DMS79 (cell line): ENCODE data around the gene SPOCD1.
"Not testable (repeated sequence)": the region's sequence is repeated elsewhere in the genome, so short reads cannot be mapped to it uniquely, and the experiment has no call there.

ENCODE experiments used
- DNase-seq: peaks from one replicate; lab custom pipeline; 2025; lab: John Stamatoyannopoulos, UW

SPOCD1 gene

DNA sequence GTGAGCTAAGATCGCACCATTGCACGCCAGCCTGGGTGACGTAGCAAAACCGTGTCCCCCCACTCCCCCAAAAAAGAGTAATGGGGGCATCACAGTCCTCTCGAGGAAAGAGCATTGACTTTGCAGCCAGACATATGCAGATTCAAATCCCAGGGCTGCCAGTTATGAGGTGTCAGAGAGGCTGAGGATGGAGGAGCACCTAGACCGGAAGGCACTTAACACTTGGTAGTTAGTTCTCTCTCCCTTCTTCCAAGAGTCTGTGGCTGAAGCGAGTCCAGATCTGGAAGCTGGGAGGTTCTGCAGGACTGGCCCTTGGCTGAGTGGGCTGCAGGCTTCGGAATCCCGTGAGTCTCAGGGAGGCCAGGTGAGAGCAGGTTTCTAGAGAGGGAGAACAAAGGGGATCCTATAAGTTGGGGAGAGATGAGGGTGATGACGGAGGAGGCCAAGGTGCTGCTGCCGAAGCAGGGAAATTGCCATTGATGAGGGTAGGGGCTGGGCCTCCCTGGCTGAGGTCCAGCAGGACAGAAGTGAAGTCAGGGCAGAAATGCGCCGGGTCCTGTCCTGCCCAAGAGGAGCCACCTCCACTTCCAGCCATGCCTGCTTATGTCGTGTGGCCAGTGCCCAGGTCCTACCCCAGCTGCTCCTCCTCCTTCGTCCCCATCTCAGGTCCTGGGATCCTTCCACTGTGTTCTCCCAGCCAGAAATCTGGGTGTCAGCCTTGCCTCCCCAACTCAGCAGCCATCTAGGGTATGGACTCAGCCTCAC, 13.3 kb upstream of the SPOCD1 start:
- no peak for DNase-seq

DNA sequence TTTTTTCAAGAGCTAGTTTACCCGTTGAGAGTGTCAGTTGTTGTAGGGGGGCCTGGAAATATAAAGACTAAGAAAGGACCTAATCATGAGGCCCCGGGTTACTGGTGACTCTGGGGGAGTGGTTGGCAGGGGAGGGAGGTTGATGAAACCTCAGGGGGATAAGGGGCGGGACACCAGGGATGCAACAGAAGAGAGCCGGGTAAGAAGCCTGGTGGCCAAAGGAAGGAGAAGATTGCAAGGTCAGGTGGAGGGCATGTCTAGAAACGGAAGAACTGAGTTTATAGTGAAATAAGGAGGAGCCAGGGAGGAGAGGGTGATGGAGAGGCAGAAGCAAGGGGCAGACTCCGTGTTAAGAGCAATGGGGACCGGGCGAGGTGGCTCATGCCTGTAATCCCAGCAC, 12.5 kb upstream of the SPOCD1 start:
- DNase-seq, result no peak

DNA sequence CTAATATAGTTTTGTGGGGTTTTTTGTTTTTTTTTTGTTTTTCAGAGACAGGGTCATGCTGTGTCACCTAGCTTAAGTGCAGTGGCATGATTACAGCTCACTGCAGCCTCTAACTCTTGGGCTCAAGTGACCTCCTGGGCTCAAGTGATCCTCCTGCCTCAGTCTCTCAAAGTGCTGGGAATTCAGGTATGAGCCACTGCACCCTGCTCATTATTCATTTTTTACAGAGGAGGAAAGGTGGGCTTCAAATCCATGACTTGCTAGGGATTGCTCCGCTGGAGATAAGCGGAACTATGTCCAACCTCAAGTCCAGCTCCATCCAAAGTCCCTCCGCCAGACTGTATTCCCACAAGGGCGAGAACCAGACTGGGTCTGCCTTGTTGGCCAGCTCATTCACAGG, 8.0 kb upstream of the SPOCD1 start:
- no peak for DNase-seq

GRCh38 chr1:31822766-31823165, 6.9 kb upstream of the SPOCD1 start:
- DNase-seq, result no peak

- DNase-seq, result not testable (repeated sequence)
These were observed 4.4 kb upstream of the SPOCD1 start for GRCh38 chr1:31820196-31820595.

DNA sequence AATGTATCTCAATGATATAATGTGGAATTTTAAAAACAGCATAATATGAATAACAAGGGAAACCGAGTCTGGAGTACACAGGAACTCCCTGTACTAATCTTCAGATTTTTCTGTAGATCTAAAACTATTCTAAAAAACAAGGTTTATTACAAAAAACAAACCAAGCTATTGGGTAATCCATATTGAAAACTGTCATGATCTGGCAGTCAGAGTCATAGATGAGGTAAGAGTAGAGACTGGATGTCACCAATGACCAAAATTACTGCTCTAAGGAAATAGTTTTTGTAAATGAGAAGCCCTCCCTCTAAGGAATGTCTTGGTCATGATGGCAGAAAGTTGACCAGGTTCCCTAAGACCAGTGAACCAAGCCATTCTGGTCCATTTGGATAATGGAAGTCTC, 2.4 kb upstream of the SPOCD1 start:
- DNase-seq, result no peak

DNA sequence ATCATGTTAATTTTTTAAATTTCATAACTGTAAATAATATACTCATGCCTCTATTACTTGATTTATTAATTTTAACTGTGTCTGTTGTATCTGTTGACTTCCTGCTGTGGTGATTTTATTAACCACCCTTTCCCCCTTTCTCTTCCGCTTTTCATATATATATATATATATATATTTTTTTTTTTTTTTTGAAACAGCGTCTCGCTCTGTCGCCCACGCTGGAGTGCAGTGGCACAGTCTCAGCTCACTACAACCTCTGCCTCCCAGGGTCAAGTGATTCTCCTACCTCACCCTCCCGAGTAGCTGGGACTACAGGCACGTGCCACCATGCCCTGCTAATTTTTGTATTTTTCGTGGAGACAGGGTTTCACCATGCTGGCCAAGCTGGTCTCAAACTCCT, 1.1 kb upstream of the SPOCD1 start:
- DNase-seq, result not testable (repeated sequence)

DNA sequence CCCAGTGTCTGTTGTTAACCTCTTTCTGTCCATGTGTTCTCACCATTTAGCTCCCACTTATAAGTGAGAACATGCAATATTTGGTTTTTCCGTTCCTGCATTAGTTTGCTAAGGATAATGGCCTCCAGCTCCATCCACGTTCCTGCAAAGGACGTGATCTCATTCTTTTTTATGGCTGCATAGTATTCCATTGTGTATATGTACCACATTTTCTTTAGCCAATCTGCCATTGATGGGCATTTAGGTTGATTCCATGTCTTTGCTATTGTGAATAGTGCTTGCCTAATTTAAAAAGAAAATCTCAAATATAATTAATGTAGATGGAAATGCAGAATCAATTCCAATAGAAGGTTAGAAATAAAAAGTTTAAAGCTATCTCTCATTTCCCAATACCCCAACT, 679 bp upstream of the SPOCD1 start:
- not testable (repeated sequence) for DNase-seq

DNA sequence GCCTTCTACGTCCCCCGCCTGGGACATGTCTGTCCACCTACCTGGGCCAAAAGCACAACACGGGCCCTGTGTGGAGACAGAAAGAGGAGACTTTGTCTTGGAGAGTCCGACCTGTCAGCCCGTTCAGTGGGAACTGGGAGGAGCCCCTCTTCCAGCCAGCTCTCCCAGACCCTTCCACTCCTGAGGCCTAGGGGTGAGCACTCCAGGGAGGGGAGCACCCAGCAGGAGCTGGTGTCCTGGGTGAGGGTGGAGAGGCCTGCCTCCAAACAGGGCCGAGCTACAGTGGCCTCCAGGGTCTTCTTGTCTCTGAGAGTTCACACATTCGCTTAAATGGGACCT, 546 bp downstream of the SPOCD1 start:
- no peak for DNase-seq

DNA sequence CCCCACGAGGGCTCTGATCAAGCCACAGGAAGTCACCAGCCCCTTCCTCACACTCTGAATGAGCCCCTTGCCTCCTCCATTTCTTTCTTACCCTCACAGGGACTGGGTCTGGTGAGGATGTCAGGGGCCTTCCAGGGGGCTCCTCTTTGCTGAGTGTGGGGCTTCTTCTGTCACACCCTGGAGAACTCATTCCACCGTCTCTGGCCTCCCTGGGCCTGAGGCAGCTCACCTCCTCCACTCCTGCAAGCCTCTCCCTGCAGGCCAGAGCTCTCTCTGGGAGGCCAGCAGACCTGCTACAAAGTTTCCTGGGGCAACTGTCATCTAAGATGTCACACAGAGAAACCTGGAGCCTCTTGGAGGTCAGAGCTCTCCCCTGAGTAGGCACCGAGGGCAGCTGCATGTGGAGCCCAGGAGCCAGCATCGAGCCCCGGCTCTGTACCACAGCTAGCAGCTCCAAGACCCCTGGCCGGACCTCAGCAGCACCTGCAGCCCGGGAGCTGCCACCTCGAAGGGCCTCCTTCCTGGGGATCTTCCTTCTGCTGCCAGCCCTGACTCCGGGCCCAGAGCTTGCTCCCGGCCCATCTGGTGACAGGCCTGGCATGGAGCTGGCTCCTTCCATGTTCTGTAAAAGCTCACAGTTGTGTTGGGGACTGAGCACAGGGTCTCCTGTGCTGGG, 1.1 kb downstream of the SPOCD1 start:
- no peak for DNase-seq

GRCh38 chr1:31814041-31814511, 1.7 kb downstream of the SPOCD1 start:
- DNase-seq, result no peak

- peak; percentile 92 for DNase-seq
These were observed 3.5 kb downstream of the SPOCD1 start for GRCh38 chr1:31812158-31812829.

- DNase-seq, result peak; percentile 99
These were observed 4.2 kb downstream of the SPOCD1 start for GRCh38 chr1:31811605-31812004.

DNA sequence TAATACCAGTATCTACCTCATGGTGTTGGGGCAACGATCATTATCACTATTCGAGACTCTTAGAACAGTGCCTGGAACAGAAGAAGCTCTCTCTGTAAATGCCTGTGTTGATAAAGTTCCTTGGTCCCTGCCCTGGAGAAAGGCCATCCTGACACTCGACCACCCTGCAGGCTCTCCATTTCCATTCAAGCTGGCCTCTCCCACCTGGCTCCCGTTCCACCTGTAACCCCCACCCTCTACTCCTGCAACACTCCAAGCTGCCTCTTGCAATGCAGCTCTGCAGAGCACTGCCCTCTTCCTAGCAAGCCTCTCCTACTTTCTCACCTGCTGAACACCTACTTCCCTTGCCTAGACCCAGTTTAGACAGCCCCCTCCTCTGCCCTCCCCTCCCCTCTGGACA, 6.1 kb downstream of the SPOCD1 start:
- DNase-seq, result no peak

- no peak for DNase-seq
These were observed 8.4 kb downstream of the SPOCD1 start for GRCh38 chr1:31807273-31808048.

DNA sequence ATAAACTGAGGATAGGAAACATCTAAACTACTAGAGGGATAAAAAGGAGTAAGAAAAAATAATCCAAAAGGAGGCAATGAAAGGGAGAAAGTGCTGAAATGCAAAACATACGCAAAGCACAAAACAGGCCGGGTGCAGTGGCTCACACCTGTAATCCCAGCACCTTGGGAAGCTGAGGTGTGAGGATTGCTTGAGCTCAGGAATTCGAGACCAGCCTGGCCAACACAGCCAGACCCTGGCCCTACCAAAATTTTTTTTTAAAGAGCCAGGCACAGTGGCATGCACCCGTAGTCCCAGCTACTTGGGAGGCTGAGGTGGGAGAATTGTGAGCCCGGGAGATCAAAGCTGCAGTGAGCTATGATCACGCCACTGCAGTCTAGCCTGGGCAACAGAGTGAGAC, 10.5 kb downstream of the SPOCD1 start:
- DNase-seq, result no peak

- DNase-seq, result no peak
These were observed 11.7 kb downstream of the SPOCD1 start for GRCh38 chr1:31804098-31804497.

DNA sequence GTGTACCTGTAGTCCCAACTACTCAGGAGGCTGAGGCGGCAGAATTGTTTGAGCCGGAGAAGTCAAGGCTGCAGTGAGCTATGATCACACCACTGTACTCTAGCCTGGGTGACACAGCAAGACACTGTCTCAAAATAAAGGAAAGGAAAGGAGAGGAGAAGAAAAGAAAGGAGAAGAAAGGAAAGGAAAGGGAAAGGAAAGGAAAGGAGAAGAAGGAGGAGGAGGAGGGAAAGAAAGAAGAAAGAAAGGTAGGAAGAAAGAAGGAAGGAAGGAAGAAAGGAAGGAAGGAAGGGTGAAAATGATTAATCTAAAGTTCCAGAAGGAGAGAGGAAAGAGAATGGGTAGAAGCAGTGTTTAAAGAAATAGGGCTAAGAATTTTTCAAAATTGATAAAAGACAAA, 12.2 kb downstream of the SPOCD1 start:
- DNase-seq, result no peak

DNA sequence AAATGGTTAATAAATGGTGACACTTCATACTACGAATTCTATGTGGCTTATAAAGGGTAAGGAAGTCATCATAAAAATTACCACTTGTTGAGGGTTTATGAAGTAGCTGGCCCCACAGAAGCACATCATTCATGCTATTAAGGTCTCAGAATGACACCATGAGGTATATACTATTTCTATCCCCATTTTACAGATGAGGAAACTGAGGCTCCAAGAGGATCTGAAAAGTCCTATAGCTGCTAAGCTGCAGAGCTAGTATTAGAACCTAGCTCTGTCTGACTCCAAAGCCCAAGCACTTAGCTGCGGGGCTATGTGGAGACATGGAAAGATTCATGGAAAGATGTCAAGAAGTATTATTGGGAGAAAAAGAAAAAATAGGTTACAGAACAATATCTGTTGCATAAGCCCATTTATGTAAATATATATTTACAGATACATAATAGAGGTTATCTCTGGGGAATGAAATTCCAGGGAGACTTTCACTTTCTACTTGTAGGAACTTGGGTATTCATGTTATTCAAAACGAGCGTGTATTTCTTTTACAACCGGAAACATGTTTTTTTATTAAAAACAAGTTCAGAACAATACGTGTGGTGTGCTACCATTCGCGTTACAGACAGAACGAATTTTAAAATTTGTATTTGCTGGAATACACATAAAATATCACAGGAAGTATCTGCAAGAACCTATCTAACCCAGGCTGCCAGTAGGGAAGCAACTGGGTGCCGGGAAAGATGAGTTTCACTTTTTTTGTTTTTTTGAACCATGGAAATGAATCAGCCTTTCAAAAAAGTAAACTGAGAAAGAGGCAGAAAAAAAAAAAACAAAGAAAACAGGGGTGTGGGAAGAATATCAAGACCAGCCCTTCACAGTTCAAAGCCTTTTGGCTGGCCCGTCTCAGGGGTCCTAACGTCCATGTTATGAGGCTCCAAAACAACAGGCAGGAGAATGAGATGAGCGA, 13.4 kb downstream of the SPOCD1 start:
- no peak for DNase-seq

DNA sequence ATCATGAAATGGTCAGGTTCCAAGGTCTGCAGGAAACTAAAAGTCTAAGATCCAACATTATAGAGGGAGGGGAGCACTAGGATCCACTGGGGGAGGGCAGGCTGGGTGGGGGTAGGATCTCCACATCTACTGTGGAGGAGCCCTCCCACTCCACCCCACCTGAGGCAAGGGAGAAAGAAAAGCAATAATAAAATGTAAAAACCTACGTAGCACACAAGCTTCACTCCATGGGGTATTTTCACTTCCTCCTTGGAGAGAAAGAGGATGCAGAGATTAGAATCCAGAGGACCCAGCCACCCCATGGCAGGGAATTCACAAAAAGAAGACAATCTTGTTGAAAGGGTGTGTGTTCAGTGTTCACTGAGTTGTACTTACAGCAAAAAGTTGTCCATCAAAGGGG, 14.4 kb downstream of the SPOCD1 start:
- no peak for DNase-seq

- no peak for DNase-seq
These were observed 15.2 kb downstream of the SPOCD1 start for GRCh38 chr1:31800674-31800967.
